ENCODE results near the gene SNX19.
"Not testable (repeated sequence)": the region's sequence is repeated elsewhere in the genome, so short reads cannot be mapped to it uniquely, and the experiment has no call there.

SNX19 gene

GRCh38 chr11:130916238-130916855 lies at the start of gene SNX19:
TSS of gene SNX19 (minus strand) at chr11:130916479. CDS start at chr11:130915939, 540 bp downstream.
- peak; percentile 93 for DNase-seq

GRCh38 chr11:130964058-130964792 lies 47.9 kb upstream of the SNX19 start:
- DNase-seq = no peak

GRCh38 chr11:130947889-130948288 lies 31.6 kb upstream of the SNX19 start:
- DNase-seq = no peak

GRCh38 chr11:130947481-130947880 lies 31.2 kb upstream of the SNX19 start:
- DNase-seq = no peak

GRCh38 chr11:130947058-130947457 lies 30.8 kb upstream of the SNX19 start:
- no peak for DNase-seq

GRCh38 chr11:130945896-130946295 lies 29.6 kb upstream of the SNX19 start:
- no peak for DNase-seq

- DNase-seq = no peak
Observed at GRCh38 chr11:130940706-130941105, 24.4 kb upstream of the SNX19 start.

- DNase-seq = no peak
Observed at GRCh38 chr11:130937051-130937450, 20.8 kb upstream of the SNX19 start.

GRCh38 chr11:130932086-130932712 lies 15.9 kb upstream of the SNX19 start:
- no peak for DNase-seq

- DNase-seq = no peak
Observed at GRCh38 chr11:130924750-130925149, 8.5 kb upstream of the SNX19 start.

- DNase-seq = not testable (repeated sequence)
Observed at GRCh38 chr11:130920612-130921011, 4.3 kb upstream of the SNX19 start.

- no peak for DNase-seq
Observed at GRCh38 chr11:130918081-130918480, 1.8 kb upstream of the SNX19 start.

GRCh38 chr11:130916910-130917309 lies 631 bp upstream of the SNX19 start:
- no peak for DNase-seq

GRCh38 chr11:130915603-130916237 lies 559 bp downstream of the SNX19 start:
- DNase-seq = no peak

GRCh38 chr11:130913268-130913667 lies 3.0 kb downstream of the SNX19 start:
- no peak for DNase-seq

GRCh38 chr11:130912552-130912951 lies 3.7 kb downstream of the SNX19 start:
- DNase-seq = no peak

GRCh38 chr11:130911306-130911705 lies 5.0 kb downstream of the SNX19 start:
- no peak for DNase-seq

GRCh38 chr11:130909650-130910049 lies 6.6 kb downstream of the SNX19 start:
- DNase-seq = no peak

- DNase-seq = no peak
Observed at GRCh38 chr11:130908770-130909625, 7.3 kb downstream of the SNX19 start.

- no peak for DNase-seq
Observed at GRCh38 chr11:130908061-130908460, 8.2 kb downstream of the SNX19 start.

- no peak for DNase-seq
Observed at GRCh38 chr11:130907229-130907628, 9.1 kb downstream of the SNX19 start.

- no peak for DNase-seq
Observed at GRCh38 chr11:130906616-130907015, 9.7 kb downstream of the SNX19 start.

- DNase-seq = no peak
Observed at GRCh38 chr11:130905512-130905911, 10.8 kb downstream of the SNX19 start.
